ENCODE data around the gene CDH4.

DNA sequence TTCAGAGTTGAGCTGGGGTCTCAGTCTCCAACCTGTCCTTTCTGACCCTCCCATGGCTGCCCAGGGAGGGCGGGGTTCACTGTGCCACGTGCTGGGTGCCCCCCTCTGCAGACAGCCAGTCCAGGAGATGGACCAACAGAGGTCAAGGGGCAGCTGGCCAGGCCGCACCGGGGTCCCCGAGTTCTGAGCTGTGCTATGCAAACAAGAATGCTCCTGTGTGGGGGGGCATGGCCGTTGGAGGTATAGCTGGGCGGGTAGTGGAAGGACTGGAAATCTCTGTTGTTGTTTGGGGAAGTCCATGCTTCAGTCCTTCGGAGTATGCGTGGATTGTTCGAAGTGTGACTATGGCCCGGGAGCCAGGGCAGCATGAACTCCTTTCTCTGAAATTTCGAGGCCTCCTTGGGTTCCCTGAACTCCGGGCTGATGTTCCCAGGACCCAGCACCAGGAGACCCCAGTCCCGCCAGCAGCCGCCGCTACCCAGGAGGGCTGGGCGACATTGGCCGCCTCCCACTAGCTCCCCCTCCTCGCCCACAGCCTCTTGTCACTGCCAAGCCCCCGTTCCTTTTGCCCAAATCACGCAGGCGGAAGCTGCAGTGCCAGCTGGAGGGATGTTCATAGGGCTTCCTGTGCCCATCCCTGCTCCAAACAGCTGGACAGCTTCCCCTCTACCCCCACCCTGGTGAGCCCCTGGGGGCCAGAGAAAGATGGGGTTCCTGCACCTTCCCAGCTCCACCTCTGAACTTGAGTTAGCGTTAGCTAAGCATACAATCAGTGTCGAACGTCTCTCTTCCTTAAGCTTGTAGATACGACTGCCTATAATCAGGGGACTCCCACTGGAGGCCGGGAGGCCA, 687.0 kb downstream of the CDH4 start:
- TF ChIP-seq, protein P1, sequence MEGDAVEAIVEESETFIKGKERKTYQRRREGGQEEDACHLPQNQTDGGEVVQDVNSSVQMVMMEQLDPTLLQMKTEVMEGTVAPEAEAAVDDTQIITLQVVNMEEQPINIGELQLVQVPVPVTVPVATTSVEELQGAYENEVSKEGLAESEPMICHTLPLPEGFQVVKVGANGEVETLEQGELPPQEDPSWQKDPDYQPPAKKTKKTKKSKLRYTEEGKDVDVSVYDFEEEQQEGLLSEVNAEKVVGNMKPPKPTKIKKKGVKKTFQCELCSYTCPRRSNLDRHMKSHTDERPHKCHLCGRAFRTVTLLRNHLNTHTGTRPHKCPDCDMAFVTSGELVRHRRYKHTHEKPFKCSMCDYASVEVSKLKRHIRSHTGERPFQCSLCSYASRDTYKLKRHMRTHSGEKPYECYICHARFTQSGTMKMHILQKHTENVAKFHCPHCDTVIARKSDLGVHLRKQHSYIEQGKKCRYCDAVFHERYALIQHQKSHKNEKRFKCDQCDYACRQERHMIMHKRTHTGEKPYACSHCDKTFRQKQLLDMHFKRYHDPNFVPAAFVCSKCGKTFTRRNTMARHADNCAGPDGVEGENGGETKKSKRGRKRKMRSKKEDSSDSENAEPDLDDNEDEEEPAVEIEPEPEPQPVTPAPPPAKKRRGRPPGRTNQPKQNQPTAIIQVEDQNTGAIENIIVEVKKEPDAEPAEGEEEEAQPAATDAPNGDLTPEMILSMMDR (IDR thresholded peaks at IDR 0.05): no peak
- TF ChIP-seq ZFX (IDR thresholded peaks at IDR 0.05; ENCODE audit: borderline replicate concordance): no peak
